ENCODE measurements around the gene PSMB3.

The PSMB3 gene

GRCh38 chr17:38711792-38712571 lies 40.6 kb upstream of the PSMB3 start:
- TF ChIP-seq YY1 (IDR thresholded peaks at IDR 0.05; ENCODE audit: insufficient read depth, insufficient read length), result no peak
- TF ChIP-seq SUZ12 (IDR thresholded peaks at IDR 0.05; ENCODE audit: extremely low read depth, insufficient read depth, insufficient read length), result no peak
- TF ChIP-seq ZNF274 (IDR thresholded peaks at IDR 0.05; ENCODE audit: low read depth, low read length), result no peak
- peaks cover 12% of the 10 kb centered on the region for H3K27me3 ChIP-seq (ENCODE audit: insufficient read depth, insufficient read length)
- no peak overlapping the region for H3K4me3 ChIP-seq (ENCODE audit: insufficient read length, low read depth)
- no peaks in the 10 kb centered on the region for H3K9me3 ChIP-seq (ENCODE audit: insufficient read depth, low read length)
- H3K36me3 ChIP-seq (ENCODE audit: insufficient read depth, insufficient read length, low read length), result peaks cover 23% of the 10 kb centered on the region
- H3K9ac ChIP-seq (ENCODE audit: insufficient read length, low read depth), result peak overlapping the region; percentile 29
- H3K4me1 ChIP-seq (ENCODE audit: insufficient read depth, insufficient read length), result peaks cover 39% of the 10 kb centered on the region
- no peak for DNase-seq (ENCODE audit: low read depth, low spot score)

GRCh38 chr17:38712593-38712992 lies 39.9 kb upstream of the PSMB3 start:
- Histone ChIP-seq H3K9me3 (ENCODE audit: insufficient read depth, low read length) (no peaks in the 10 kb centered on the region), H3K9ac (ENCODE audit: insufficient read length, low read depth) (peak overlapping the region; percentile 29), H3K27me3 (ENCODE audit: insufficient read depth, insufficient read length) (peaks cover 5% of the 10 kb centered on the region), H3K4me1 (ENCODE audit: insufficient read depth, insufficient read length) (peaks cover 38% of the 10 kb centered on the region), H3K4me3 (ENCODE audit: insufficient read length, low read depth) (no peak overlapping the region), H3K36me3 (ENCODE audit: insufficient read depth, insufficient read length, low read length) (peaks cover 22% of the 10 kb centered on the region)
- no peak for TF ChIP-seq SUZ12 (IDR thresholded peaks at IDR 0.05; ENCODE audit: extremely low read depth, insufficient read depth, insufficient read length)
- no peak for TF ChIP-seq YY1 (IDR thresholded peaks at IDR 0.05; ENCODE audit: insufficient read depth, insufficient read length)
- no peak for TF ChIP-seq ZNF274 (IDR thresholded peaks at IDR 0.05; ENCODE audit: low read depth, low read length)
- no peak for DNase-seq (ENCODE audit: low read depth, low spot score)

GRCh38 chr17:38713456-38714075 lies 39.0 kb upstream of the PSMB3 start:
- no peaks in the 10 kb centered on the region for H3K9me3 ChIP-seq (ENCODE audit: insufficient read depth, low read length)
- DNase-seq (ENCODE audit: low read depth, low spot score), result no peak
- no peaks in the 10 kb centered on the region for H3K27me3 ChIP-seq (ENCODE audit: insufficient read depth, insufficient read length)
- peaks cover 17% of the 10 kb centered on the region for H3K36me3 ChIP-seq (ENCODE audit: insufficient read depth, insufficient read length, low read length)
- no peak overlapping the region for H3K9ac ChIP-seq (ENCODE audit: insufficient read length, low read depth)
- TF ChIP-seq YY1 (IDR thresholded peaks at IDR 0.05; ENCODE audit: insufficient read depth, insufficient read length), result no peak
- H3K4me1 ChIP-seq (ENCODE audit: insufficient read depth, insufficient read length), result peaks cover 36% of the 10 kb centered on the region
- H3K4me3 ChIP-seq (ENCODE audit: insufficient read length, low read depth), result no peak overlapping the region

GRCh38 chr17:38715216-38715943 lies 37.2 kb upstream of the PSMB3 start:
- H3K36me3 ChIP-seq (ENCODE audit: insufficient read depth, insufficient read length, low read length), result peaks cover 17% of the 10 kb centered on the region
- H3K27me3 ChIP-seq (ENCODE audit: insufficient read depth, insufficient read length), result no peaks in the 10 kb centered on the region
- H3K9ac ChIP-seq (ENCODE audit: insufficient read length, low read depth), result no peak overlapping the region
- H3K4me1 ChIP-seq (ENCODE audit: insufficient read depth, insufficient read length), result peaks cover 30% of the 10 kb centered on the region
- H3K4me3 ChIP-seq (ENCODE audit: insufficient read length, low read depth), result no peak overlapping the region
- TF ChIP-seq YY1 (IDR thresholded peaks at IDR 0.05; ENCODE audit: insufficient read depth, insufficient read length) (no peak), SUZ12 (IDR thresholded peaks at IDR 0.05; ENCODE audit: extremely low read depth, insufficient read depth, insufficient read length) (no peak), ZNF274 (IDR thresholded peaks at IDR 0.05; ENCODE audit: low read depth, low read length) (no peak)
- no peak for DNase-seq (ENCODE audit: low read depth, low spot score)
- H3K9me3 ChIP-seq (ENCODE audit: insufficient read depth, low read length), result no peaks in the 10 kb centered on the region

GRCh38 chr17:38716368-38717005 lies 36.1 kb upstream of the PSMB3 start:
- Histone ChIP-seq H3K9me3 (ENCODE audit: insufficient read depth, low read length) (no peaks in the 10 kb centered on the region), H3K36me3 (ENCODE audit: insufficient read depth, insufficient read length, low read length) (peaks cover 17% of the 10 kb centered on the region), H3K4me1 (ENCODE audit: insufficient read depth, insufficient read length) (peaks cover 20% of the 10 kb centered on the region), H3K9ac (ENCODE audit: insufficient read length, low read depth) (peak overlapping the region; percentile 21), H3K4me3 (ENCODE audit: insufficient read length, low read depth) (no peak overlapping the region), H3K27me3 (ENCODE audit: insufficient read depth, insufficient read length) (peaks cover 3% of the 10 kb centered on the region)
- TF ChIP-seq SUZ12 (IDR thresholded peaks at IDR 0.05; ENCODE audit: extremely low read depth, insufficient read depth, insufficient read length) (no peak), ZNF274 (IDR thresholded peaks at IDR 0.05; ENCODE audit: low read depth, low read length) (no peak), YY1 (IDR thresholded peaks at IDR 0.05; ENCODE audit: insufficient read depth, insufficient read length) (no peak)
- no peak for DNase-seq (ENCODE audit: low read depth, low spot score)

- H3K9me3 ChIP-seq (ENCODE audit: insufficient read depth, low read length), result no peaks in the 10 kb centered on the region
- H3K36me3 ChIP-seq (ENCODE audit: insufficient read depth, insufficient read length, low read length), result peaks cover 12% of the 10 kb centered on the region
- TF ChIP-seq SUZ12 (IDR thresholded peaks at IDR 0.05; ENCODE audit: extremely low read depth, insufficient read depth, insufficient read length), result no peak
- TF ChIP-seq ZNF274 (IDR thresholded peaks at IDR 0.05; ENCODE audit: low read depth, low read length), result no peak
- TF ChIP-seq YY1 (IDR thresholded peaks at IDR 0.05; ENCODE audit: insufficient read depth, insufficient read length), result no peak
- H3K9ac ChIP-seq (ENCODE audit: insufficient read length, low read depth), result no peak overlapping the region
- peaks cover 13% of the 10 kb centered on the region for H3K4me1 ChIP-seq (ENCODE audit: insufficient read depth, insufficient read length)
- H3K27me3 ChIP-seq (ENCODE audit: insufficient read depth, insufficient read length), result peaks cover 3% of the 10 kb centered on the region
- H3K4me3 ChIP-seq (ENCODE audit: insufficient read length, low read depth), result no peak overlapping the region
- DNase-seq (ENCODE audit: low read depth, low spot score), result no peak
Observed at GRCh38 chr17:38717139-38717745, 35.3 kb upstream of the PSMB3 start.
